Lower leg skin (tissue), 3 donors: Measurements from ENCODE around the gene ZNF407.

ENCODE experiments used
- POLR2A ChIP-seq, 2 donors: fragments of 450-650 bp; IDR thresholded peaks; one replicate each; pipeline ENCODE4 v1.6.1; 2016 to 2017; ENCODE audit warnings: antibody characterized with exemption in 2 of 2, mild to moderate bottlenecking in 1 of 2, moderate library complexity in 1 of 2
- TF ChIP-seq, protein P1 (sequence below), 3 donors: fragments of 450-650 bp; IDR thresholded peaks; one replicate each; pipeline ENCODE4 v1.5.1; 2016; ENCODE audit warnings: antibody characterized with exemption in 3 of 3, mild to moderate bottlenecking in 3 of 3, moderate library complexity in 2 of 3

DNA sequence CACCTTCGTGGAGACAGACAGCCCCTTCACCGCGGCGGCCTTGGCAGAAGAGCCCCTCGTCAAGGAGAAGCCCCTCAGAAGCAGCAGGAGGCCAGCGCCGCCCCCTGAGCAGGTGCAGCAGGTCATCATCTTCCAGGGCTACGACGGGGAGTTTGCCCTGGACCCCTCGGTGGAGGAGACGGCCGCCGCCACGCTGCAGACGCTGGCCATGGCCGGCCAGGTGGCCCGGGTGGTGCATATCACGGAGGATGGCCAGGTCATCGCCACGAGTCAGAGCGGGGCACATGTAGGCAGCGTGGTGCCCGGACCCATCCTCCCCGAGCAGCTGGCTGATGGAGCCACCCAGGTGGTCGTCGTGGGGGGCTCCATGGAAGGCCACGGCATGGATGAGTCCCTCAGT, 465.5 kb downstream of the ZNF407 start:
- TF ChIP-seq, protein P1, sequence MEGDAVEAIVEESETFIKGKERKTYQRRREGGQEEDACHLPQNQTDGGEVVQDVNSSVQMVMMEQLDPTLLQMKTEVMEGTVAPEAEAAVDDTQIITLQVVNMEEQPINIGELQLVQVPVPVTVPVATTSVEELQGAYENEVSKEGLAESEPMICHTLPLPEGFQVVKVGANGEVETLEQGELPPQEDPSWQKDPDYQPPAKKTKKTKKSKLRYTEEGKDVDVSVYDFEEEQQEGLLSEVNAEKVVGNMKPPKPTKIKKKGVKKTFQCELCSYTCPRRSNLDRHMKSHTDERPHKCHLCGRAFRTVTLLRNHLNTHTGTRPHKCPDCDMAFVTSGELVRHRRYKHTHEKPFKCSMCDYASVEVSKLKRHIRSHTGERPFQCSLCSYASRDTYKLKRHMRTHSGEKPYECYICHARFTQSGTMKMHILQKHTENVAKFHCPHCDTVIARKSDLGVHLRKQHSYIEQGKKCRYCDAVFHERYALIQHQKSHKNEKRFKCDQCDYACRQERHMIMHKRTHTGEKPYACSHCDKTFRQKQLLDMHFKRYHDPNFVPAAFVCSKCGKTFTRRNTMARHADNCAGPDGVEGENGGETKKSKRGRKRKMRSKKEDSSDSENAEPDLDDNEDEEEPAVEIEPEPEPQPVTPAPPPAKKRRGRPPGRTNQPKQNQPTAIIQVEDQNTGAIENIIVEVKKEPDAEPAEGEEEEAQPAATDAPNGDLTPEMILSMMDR (IDR thresholded peaks at IDR 0.05): no peak
- TF ChIP-seq POLR2A (IDR thresholded peaks at IDR 0.05): no peak
